ENCODE data around the gene DNASE1L1.

- TF ChIP-seq EZH2 (IDR thresholded peaks at IDR 0.05; ENCODE audit: borderline replicate concordance, insufficient read depth, low read depth, low read length, poor library complexity, severe bottlenecking) (no peak), CTCF (IDR thresholded peaks at IDR 0.05) (no peak)
These were observed 28.1 kb upstream of the DNASE1L1 start, which contains the start of gene GDI1 for GRCh38 chrX:154436983-154437752.

All from B cell (primary cell).